ENCODE measurements around the gene SRL.

SRL gene

GRCh38 chr16:4227040-4227332 is 14.9 kb downstream of the SRL start:
- DNase-seq (ENCODE audit: low read depth): no peak
- no peak for TF ChIP-seq CTCF (IDR thresholded peaks at IDR 0.05; ENCODE audit: insufficient read depth, low read depth, low read length, missing control alignments)

DNA sequence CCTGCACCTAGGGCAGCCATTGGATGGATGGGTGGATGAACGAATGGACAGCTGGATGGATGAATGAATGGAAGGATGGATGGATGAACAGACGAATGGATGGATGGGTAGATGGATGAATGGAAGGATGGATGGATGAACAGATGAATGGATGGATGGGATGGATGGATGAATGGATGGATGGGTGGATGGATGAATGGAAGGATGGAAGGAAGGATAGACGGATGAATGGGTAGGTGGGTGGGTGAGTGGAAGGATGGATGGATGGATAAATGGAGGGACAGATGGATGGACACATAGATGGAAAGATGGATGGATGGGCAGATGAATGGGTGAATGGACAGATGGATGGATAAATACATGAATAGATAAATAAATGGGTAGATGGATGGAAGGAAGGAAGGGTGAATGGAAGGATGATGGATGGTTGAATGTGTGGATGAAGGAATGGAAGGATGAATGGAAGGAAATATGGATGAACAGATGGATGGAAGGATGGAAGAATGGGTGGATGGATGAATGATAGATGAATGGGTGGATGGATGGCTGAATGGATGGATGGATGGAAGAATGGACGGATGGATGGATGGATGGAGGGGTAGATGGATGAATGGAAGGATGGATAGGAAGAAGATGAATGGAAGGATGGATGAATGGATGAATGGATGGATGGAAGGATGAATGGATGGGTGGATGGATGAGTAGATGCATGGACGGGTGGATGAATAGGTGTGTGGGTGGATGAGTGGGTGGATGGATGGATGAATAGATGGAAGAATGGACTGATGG is 15.4 kb downstream of the SRL start:
- DNase-seq (ENCODE audit: low read depth): no peak
- no peak overlapping the region for H3K4me3 ChIP-seq (ENCODE audit: low read depth, low read length)
- TF ChIP-seq CTCF (IDR thresholded peaks at IDR 0.05; ENCODE audit: insufficient read depth, low read depth, low read length, missing control alignments): no peak

More at GRCh38 chr16:4227040-4227332, 14.9 kb downstream of the SRL start:
- H3K4me3 ChIP-seq (ENCODE audit: low read depth, low read length): no peak overlapping the region

DNA sequence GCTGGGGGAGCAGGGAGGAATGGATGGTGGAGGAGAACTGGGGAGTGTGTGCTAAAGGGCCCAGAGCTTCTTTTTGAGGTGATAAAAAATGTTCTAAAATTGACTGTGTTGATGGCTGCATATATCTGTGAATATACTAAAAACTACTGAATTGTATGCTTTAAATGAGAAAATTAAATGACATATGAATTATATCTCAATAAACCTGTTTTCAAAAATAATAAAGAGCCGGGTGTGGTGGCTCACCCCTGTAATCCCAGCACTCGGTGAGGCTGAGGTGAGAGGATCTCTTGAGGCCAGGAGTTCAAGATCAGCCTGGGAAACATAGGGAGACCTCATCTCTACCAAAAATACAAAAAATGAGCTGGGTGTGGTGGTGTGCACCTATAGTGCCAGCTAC is 16.8 kb downstream of the SRL start:
- no peak for DNase-seq (ENCODE audit: low read depth)
- no peak for TF ChIP-seq CTCF (IDR thresholded peaks at IDR 0.05; ENCODE audit: insufficient read depth, low read depth, low read length, missing control alignments)
- H3K4me3 ChIP-seq (ENCODE audit: low read depth, low read length): no peak overlapping the region

DNA sequence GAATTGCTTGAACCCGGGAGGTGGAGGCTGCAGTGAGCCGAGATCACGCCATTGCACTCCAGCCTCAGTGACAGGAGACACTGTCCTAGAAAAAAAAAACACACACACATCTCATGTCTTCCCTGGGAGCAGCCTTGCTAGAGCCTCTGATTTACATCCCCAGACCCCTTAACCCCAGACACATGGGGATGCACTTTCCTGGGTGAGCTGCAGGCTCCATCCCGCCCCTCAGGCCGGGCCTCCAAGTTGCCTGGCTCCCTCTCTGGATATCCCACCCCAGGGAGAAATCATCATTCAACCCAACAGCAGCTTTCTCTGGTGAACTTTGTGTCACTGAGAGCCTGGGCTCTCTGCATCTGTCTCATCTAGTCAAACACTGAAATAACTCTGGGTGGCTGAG is 21.5 kb downstream of the SRL start:
- DNase-seq (ENCODE audit: low read depth): no peak
- TF ChIP-seq CTCF (IDR thresholded peaks at IDR 0.05; ENCODE audit: insufficient read depth, low read depth, low read length, missing control alignments): no peak
- no peak overlapping the region for H3K4me3 ChIP-seq (ENCODE audit: low read depth, low read length)

GRCh38 chr16:4218202-4218601 is 23.7 kb downstream of the SRL start:
- no peak for TF ChIP-seq CTCF (IDR thresholded peaks at IDR 0.05; ENCODE audit: insufficient read depth, low read depth, low read length, missing control alignments)
- no peak overlapping the region for H3K4me3 ChIP-seq (ENCODE audit: low read depth, low read length)
- no peak for DNase-seq (ENCODE audit: low read depth)

GRCh38 chr16:4217204-4218131 is 24.4 kb downstream of the SRL start:
- H3K4me3 ChIP-seq (ENCODE audit: low read depth, low read length): no peak overlapping the region
- no peak for DNase-seq (ENCODE audit: low read depth)
- TF ChIP-seq CTCF (IDR thresholded peaks at IDR 0.05; ENCODE audit: insufficient read depth, low read depth, low read length, missing control alignments): no peak
